ENCODE data around the gene CPSF7. TPM values are rescaled to one million over a fixed set of nuclear protein-coding genes. Genes with fewer than 3 reads are reported as not detected.

CPSF7 gene
- total and polyA plus RNA-seq, 2 donors (not counting 1 experiment from before 2014, with no cell fraction given): 74.7 to 167 TPM

DNA sequence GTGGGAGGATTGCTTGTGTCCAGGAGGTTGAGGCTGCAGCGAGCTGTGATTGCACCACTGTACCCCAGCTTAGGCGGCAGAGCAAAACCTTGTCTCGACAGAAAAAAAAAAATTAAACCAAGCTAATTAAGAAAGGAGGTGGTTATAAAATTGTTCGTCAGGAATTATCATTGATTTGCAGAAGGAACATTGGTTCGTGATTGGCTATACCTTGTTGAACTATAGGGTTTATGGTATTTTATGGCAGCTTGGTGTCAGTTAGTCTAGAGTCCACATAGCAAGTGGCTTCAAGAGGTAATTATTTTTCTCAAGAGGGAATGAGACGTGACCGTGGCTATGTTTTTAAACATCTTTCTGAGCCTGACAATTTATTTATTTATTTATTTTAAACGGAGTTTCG lies 48.9 kb downstream of the CPSF7 start:
- DNase-seq (no peak), ATAC-seq (ENCODE audit: low read depth) (no peak)
- Histone ChIP-seq H3K4me2 (replicated peaks; ENCODE audit: low read depth, low read length, poor library complexity, severe bottlenecking) (no peak overlapping the region), H3K27ac (ENCODE audit: low read length in 2 of 2) (no peak overlapping the region), H3K9me3 (ENCODE audit: control extremely low read depth in 1 of 3, control insufficient read depth in 2 of 3, insufficient read depth in 1 of 3, low read length in 2 of 3) (no peaks in the 10 kb centered on the region), H3K9ac (ENCODE audit: low read length) (no peak overlapping the region), H4K20me1 (ENCODE audit: control insufficient read depth, insufficient read depth, low read length, poor library complexity, severe bottlenecking) (no peaks in the 10 kb centered on the region), H3K4me1 (ENCODE audit: control insufficient read depth in 2 of 2, insufficient read depth in 2 of 2, low read length in 2 of 2) (peaks cover 5 to 8% of the 10 kb centered on the region in 2 donors), H3K79me2 (ENCODE audit: control insufficient read depth, insufficient read depth, low read length) (no peaks in the 10 kb centered on the region), H3K27me3 (replicated peaks in 1 of 4; ENCODE audit: control extremely low read depth in 1 of 4, control insufficient read depth in 3 of 4, insufficient read depth in 4 of 4, low read length in 3 of 4) (no peaks in the 10 kb centered on the region), H2AFZ (ENCODE audit: insufficient read depth, low read depth, low read length, poor library complexity, severe bottlenecking) (no peak overlapping the region), H3K36me3 (replicated peaks in 1 of 2; ENCODE audit: control extremely low read depth in 1 of 2, control insufficient read depth in 1 of 2, extremely low read depth in 1 of 2, insufficient read depth in 2 of 2, low read length in 1 of 2) (no peaks in the 10 kb centered on the region), H3K4me3 (ENCODE audit: control extremely low read depth in 1 of 5, extremely low read depth in 1 of 5, insufficient read depth in 1 of 5, low read depth in 2 of 5, low read length in 4 of 5) (no peak overlapping the region)
- WGBS (ENCODE audit: insufficient coverage): 100% methylated on average over 5 of the region's 9 CpGs
- H3K27me3 Mint-ChIP-seq: no peaks in the 10 kb centered on the region
- H3K4me1 Mint-ChIP-seq: peaks cover 8% of the 10 kb centered on the region
- H3K27ac Mint-ChIP-seq: no peak overlapping the region
- H3K4me3 Mint-ChIP-seq: no peak overlapping the region
- POLR2A ChIA-PET: no interaction called here
- intact Hi-C loops (cut with micrococcal nuclease): loop anchor here (10.0 kb wide), 1 partner anchor 126 kb away; no protein-coding TSS in a partner anchor
- CTCF ChIA-PET: interaction anchor here (9.3 to 9.4 kb wide), 2 partner anchors 23 to 43 kb away, joined by 206 to 649 read pairs; partner anchors contain the start of genes CYB561A3, DDB1, TKFC and TMEM138
- TF ChIP-seq, protein P1, sequence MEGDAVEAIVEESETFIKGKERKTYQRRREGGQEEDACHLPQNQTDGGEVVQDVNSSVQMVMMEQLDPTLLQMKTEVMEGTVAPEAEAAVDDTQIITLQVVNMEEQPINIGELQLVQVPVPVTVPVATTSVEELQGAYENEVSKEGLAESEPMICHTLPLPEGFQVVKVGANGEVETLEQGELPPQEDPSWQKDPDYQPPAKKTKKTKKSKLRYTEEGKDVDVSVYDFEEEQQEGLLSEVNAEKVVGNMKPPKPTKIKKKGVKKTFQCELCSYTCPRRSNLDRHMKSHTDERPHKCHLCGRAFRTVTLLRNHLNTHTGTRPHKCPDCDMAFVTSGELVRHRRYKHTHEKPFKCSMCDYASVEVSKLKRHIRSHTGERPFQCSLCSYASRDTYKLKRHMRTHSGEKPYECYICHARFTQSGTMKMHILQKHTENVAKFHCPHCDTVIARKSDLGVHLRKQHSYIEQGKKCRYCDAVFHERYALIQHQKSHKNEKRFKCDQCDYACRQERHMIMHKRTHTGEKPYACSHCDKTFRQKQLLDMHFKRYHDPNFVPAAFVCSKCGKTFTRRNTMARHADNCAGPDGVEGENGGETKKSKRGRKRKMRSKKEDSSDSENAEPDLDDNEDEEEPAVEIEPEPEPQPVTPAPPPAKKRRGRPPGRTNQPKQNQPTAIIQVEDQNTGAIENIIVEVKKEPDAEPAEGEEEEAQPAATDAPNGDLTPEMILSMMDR (IDR thresholded peaks at IDR 0.05): no peak
- no peak for TF ChIP-seq EZH2 (IDR thresholded peaks at IDR 0.05; ENCODE audit: borderline replicate concordance, insufficient read depth, low read depth, low read length, poor library complexity, severe bottlenecking)
- no peaks in the 10 kb centered on the region for H3K9me3 Mint-ChIP-seq (ENCODE audit: insufficient read depth)

DNA sequence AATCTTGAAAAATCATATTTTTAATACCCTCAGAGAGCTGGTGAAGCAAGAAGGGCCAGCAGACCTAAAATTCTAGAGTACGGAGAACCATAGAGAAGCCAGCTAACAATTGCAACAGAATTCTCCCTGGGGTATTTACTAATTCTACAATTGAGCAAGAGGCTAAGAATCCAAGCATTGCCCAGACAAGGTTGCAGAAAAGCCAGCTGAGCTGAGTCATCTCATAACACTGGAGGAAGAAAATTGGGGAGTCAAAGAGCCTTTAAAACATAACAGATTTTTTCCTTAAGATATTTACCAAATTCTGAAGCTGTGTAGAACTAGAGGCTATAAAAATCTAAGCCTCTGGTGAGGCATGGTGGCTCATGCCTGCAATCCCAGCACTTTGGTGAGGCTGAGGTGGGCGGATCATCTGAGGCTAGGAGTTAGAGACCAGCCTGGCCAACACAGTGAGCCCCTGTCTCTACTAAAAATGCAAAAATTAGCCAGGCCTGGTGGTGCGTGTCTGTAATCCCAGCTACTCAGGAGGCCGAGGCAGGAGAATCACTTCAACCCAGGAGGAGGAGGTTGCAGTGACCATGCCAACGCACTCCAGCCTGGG lies 51.0 kb downstream of the CPSF7 start:
- no peaks in the 10 kb centered on the region for H3K4me1 ChIP-seq (ENCODE audit: control insufficient read depth in 2 of 2, insufficient read depth in 2 of 2, low read length in 2 of 2)
- peaks cover 0 to 11% (median 4%) of the 10 kb centered on the region in 3 donors for H3K9me3 ChIP-seq (ENCODE audit: control extremely low read depth in 1 of 3, control insufficient read depth in 2 of 3, insufficient read depth in 1 of 3, low read length in 2 of 3)
- no peak overlapping the region for H2AFZ ChIP-seq (ENCODE audit: insufficient read depth, low read depth, low read length, poor library complexity, severe bottlenecking)
- ChIA-PET POLR2A (no interaction called here), CTCF (interaction anchor here (0.5 to 1.8 kb wide), 5 partner anchors 14 to 214 kb away, joined by 3 to 9 read pairs (median 4); partner anchors contain the start of gene TMEM216)
- no peaks in the 10 kb centered on the region for H3K79me2 ChIP-seq (ENCODE audit: control insufficient read depth, insufficient read depth, low read length)
- Mint-ChIP-seq H3K4me1 (no peaks in the 10 kb centered on the region), H3K9me3 (ENCODE audit: insufficient read depth) (no peaks in the 10 kb centered on the region), H3K27me3 (no peaks in the 10 kb centered on the region), H3K4me3 (no peak overlapping the region), H3K27ac (no peak overlapping the region)
- no peaks in the 10 kb centered on the region for H4K20me1 ChIP-seq (ENCODE audit: control insufficient read depth, insufficient read depth, low read length, poor library complexity, severe bottlenecking)
- intact Hi-C loops (cut with micrococcal nuclease): no loop called here
- no peak overlapping the region for H3K4me3 ChIP-seq (ENCODE audit: control extremely low read depth in 1 of 5, extremely low read depth in 1 of 5, insufficient read depth in 1 of 5, low read depth in 2 of 5, low read length in 4 of 5)
- peaks cover 2 to 6% of the 10 kb centered on the region in 2 experiments for H3K36me3 ChIP-seq (replicated peaks in 1 of 2; ENCODE audit: control extremely low read depth in 1 of 2, control insufficient read depth in 1 of 2, extremely low read depth in 1 of 2, insufficient read depth in 2 of 2, low read length in 1 of 2)
- ATAC-seq (ENCODE audit: low read depth) (no peak), DNase-seq (no peak)
- WGBS (ENCODE audit: insufficient coverage): 96% methylated on average over 4 of the region's 5 CpGs
- no peak overlapping the region for H3K9ac ChIP-seq (ENCODE audit: low read length)
- H3K27ac ChIP-seq (ENCODE audit: low read length in 2 of 2): no peak overlapping the region
- no peak overlapping the region for H3K4me2 ChIP-seq (replicated peaks; ENCODE audit: low read depth, low read length, poor library complexity, severe bottlenecking)
- TF ChIP-seq, protein P1 (IDR thresholded peaks at IDR 0.05): no peak
- TF ChIP-seq EZH2 (IDR thresholded peaks at IDR 0.05; ENCODE audit: borderline replicate concordance, insufficient read depth, low read depth, low read length, poor library complexity, severe bottlenecking): no peak
- H3K27me3 ChIP-seq (replicated peaks in 1 of 4; ENCODE audit: control extremely low read depth in 1 of 4, control insufficient read depth in 3 of 4, insufficient read depth in 4 of 4, low read length in 3 of 4): no peaks in the 10 kb centered on the region
